Measurements from ENCODE around the gene SELENOM. TPM values are rescaled to one million over a fixed set of nuclear protein-coding genes. Genes with fewer than 3 reads are reported as not detected.

SELENOM gene
- total RNA-seq, 1 donor from 2014 or later = 22.4 TPM

DNA sequence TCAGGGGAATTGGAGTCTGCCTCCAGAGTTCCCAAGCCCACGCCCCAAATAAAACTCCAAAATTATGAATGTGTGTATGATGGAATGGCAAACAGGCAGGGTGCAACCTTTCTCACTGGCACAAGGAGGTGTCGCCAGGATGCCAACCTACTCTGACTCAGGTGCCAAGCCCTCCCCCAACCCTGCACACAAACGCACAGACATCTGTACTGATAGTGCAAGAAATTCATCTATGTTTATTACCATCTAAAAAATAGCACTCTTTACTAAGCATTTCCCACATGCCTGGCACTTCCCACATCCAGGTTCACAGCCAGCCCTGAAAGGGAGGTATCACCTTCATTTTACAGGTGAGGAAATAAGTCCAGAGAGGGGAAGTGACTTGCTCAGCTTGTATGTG lies 31.7 kb upstream of the SELENOM start:
- H3K9me3 Mint-ChIP-seq = no peaks in the 10 kb centered on the region
- DNase-seq (ENCODE audit: extremely low spot score, unreplicated experiment) = no peak
- H3K4me1 Mint-ChIP-seq (ENCODE audit: unreplicated experiment) = no peaks in the 10 kb centered on the region
- no peak overlapping the region for H3K4me3 Mint-ChIP-seq
- H3K27me3 Mint-ChIP-seq = peaks cover 5% of the 10 kb centered on the region
- H3K27ac Mint-ChIP-seq = no peak overlapping the region
- no peaks in the 10 kb centered on the region for H3K36me3 Mint-ChIP-seq
- TF ChIP-seq, protein P1, sequence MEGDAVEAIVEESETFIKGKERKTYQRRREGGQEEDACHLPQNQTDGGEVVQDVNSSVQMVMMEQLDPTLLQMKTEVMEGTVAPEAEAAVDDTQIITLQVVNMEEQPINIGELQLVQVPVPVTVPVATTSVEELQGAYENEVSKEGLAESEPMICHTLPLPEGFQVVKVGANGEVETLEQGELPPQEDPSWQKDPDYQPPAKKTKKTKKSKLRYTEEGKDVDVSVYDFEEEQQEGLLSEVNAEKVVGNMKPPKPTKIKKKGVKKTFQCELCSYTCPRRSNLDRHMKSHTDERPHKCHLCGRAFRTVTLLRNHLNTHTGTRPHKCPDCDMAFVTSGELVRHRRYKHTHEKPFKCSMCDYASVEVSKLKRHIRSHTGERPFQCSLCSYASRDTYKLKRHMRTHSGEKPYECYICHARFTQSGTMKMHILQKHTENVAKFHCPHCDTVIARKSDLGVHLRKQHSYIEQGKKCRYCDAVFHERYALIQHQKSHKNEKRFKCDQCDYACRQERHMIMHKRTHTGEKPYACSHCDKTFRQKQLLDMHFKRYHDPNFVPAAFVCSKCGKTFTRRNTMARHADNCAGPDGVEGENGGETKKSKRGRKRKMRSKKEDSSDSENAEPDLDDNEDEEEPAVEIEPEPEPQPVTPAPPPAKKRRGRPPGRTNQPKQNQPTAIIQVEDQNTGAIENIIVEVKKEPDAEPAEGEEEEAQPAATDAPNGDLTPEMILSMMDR (conservative IDR thresholded peaks at IDR 0.05) = no peak

DNA sequence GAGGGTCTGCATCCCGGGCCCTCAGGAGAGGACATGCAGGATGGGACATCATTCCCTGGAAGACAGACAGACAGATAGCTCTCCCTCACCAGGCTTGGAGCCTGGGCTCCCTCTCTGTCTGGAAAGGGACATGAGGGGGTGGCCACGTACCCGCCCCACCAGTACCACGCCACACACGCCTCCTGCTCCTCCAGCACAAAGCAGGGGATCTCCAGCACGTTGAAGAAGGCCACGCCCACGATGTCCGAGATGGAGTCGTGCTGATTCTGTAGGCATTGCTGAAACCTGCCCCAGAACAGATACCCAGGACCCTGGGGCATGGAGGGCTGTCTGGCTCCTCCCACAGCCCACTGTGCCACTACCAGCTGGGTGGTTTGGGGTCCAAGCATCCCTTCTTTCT lies 30.8 kb upstream of the SELENOM start:
- TF ChIP-seq, protein P1 (conservative IDR thresholded peaks at IDR 0.05) = no peak
- Mint-ChIP-seq H3K36me3 (no peaks in the 10 kb centered on the region), H3K9me3 (no peaks in the 10 kb centered on the region), H3K4me1 (ENCODE audit: unreplicated experiment) (no peaks in the 10 kb centered on the region), H3K27me3 (peaks cover 5% of the 10 kb centered on the region), H3K4me3 (no peak overlapping the region), H3K27ac (no peak overlapping the region)
- DNase-seq (ENCODE audit: extremely low spot score, unreplicated experiment) = no peak

- no peaks in the 10 kb centered on the region for H3K4me1 Mint-ChIP-seq (ENCODE audit: unreplicated experiment)
- TF ChIP-seq, protein P1 (conservative IDR thresholded peaks at IDR 0.05) = no peak
- H3K4me3 Mint-ChIP-seq = no peak overlapping the region
- no peaks in the 10 kb centered on the region for H3K9me3 Mint-ChIP-seq
- DNase-seq (ENCODE audit: extremely low spot score, unreplicated experiment) = no peak
- peaks cover 5% of the 10 kb centered on the region for H3K27me3 Mint-ChIP-seq
- H3K27ac Mint-ChIP-seq = no peak overlapping the region
- H3K36me3 Mint-ChIP-seq = no peaks in the 10 kb centered on the region
Measured at GRCh38 chr22:31137721-31138120, 30.4 kb upstream of the SELENOM start.

GRCh38 chr22:31136711-31137110 lies 29.3 kb upstream of the SELENOM start:
- Mint-ChIP-seq H3K4me1 (ENCODE audit: unreplicated experiment) (no peaks in the 10 kb centered on the region), H3K27me3 (peaks cover 5% of the 10 kb centered on the region), H3K4me3 (no peak overlapping the region), H3K9me3 (no peaks in the 10 kb centered on the region), H3K36me3 (no peaks in the 10 kb centered on the region), H3K27ac (no peak overlapping the region)
- TF ChIP-seq, protein P1 (conservative IDR thresholded peaks at IDR 0.05) = no peak
- DNase-seq (ENCODE audit: extremely low spot score, unreplicated experiment) = no peak

DNA sequence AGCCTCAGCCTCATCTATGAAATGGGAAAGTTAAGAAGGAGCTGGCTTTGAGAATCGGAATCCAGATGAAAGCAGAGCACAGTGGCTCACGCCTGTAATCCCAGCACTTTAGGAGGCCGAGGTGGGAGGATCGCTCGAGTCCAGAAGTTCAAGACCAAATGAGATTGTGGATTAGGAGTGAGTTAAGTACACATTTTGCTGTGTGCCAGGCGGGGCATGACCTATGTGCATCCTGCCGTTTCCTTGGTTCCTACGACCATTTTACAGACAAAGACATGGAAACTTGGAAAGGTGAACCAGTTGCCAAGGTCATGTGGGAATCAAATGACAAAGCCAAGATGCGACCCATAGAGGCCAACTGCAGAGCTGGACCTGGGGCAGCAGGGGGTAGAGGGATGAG lies 28.8 kb upstream of the SELENOM start:
- H3K36me3 Mint-ChIP-seq = no peaks in the 10 kb centered on the region
- peaks cover 5% of the 10 kb centered on the region for H3K27me3 Mint-ChIP-seq
- H3K9me3 Mint-ChIP-seq = no peaks in the 10 kb centered on the region
- H3K4me3 Mint-ChIP-seq = no peak overlapping the region
- no peak overlapping the region for H3K27ac Mint-ChIP-seq
- DNase-seq (ENCODE audit: extremely low spot score, unreplicated experiment) = no peak
- TF ChIP-seq, protein P1 (conservative IDR thresholded peaks at IDR 0.05) = no peak
- H3K4me1 Mint-ChIP-seq (ENCODE audit: unreplicated experiment) = no peaks in the 10 kb centered on the region

DNA sequence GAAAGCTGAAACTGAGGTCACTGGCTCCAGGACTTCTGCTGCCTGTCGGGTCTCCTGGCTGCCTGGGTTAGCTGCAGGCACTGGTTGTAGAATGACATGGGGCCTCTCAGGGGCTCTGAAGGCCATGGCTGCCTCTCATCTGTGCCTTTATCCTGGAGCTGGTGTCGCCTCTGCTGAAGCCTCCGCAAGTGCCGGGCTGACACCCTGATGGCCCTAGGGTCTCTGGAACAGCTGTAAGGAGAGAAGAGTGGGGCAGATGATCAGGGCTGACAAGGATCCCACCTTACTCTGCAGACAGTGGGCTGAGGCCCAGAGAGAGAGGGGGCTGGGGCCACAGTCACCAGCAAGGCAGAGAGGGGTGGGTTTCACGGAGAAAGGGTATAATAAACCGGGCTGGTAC lies 28.3 kb upstream of the SELENOM start:
- TF ChIP-seq, protein P1 (conservative IDR thresholded peaks at IDR 0.05) = no peak
- Mint-ChIP-seq H3K36me3 (no peaks in the 10 kb centered on the region), H3K9me3 (no peaks in the 10 kb centered on the region), H3K27ac (no peak overlapping the region), H3K4me1 (ENCODE audit: unreplicated experiment) (no peaks in the 10 kb centered on the region), H3K4me3 (no peak overlapping the region), H3K27me3 (peaks cover 5% of the 10 kb centered on the region)
- no peak for DNase-seq (ENCODE audit: extremely low spot score, unreplicated experiment)

Data from type B pancreatic cell (in vitro differentiated cells).